Prostate gland (tissue), 2 donors: ENCODE data around the gene ITGBL1. TPM values are rescaled to one million over a fixed set of nuclear protein-coding genes. Genes with fewer than 3 reads are reported as not detected.

Experiments used
- DNase-seq: peaks from one replicate; pipeline ENCODE4 v3.0.0-alpha.2; 2019; ENCODE audit warnings: low spot score
- H3K27ac ChIP-seq, 2 donors: fragments of 200-600 bp; sonication (generic); 2 replicates each; pipeline ENCODE4 v1.5.1; 2017 to 2019
- H3K27me3 ChIP-seq: fragments of 200-600 bp; sonication (generic); replicated peaks from 2 replicates; pipeline ENCODE4 v1.5.1; 2019; ENCODE audit not compliant: insufficient read depth
- H3K36me3 ChIP-seq, 2 donors: fragments of 200-600 bp; sonication (generic); 1 replicate in 1 of 2; 2 replicates in 1 of 2; pipeline versions ENCODE4 v1.5.1 to v1.8.1; 2017 to 2019
- H3K4me1 ChIP-seq: fragments of 200-600 bp; sonication (generic); replicated peaks from 2 replicates; pipeline ENCODE4 v1.5.1; 2019
- H3K4me3 ChIP-seq, 2 donors: fragments of 200-600 bp; sonication (generic); 2 replicates each; pipeline ENCODE4 v1.5.1; 2017 to 2019
- H3K9me3 ChIP-seq: fragments of 200-600 bp; sonication (generic); 2 replicates; pipeline ENCODE4 v1.5.1; 2017
- CTCF ChIP-seq, 4 experiments: fragments of 200-600 bp in 2 of 4; fragments of 450-650 bp in 2 of 4; sonication (generic) in 2 of 4; IDR thresholded peaks; 1 replicate in 3 of 4; 2 replicates in 1 of 4; pipeline ENCODE4 v1.5.1; 2016 to 2019; ENCODE audit warnings: antibody characterized with exemption in 4 of 4, mild to moderate bottlenecking in 2 of 4, moderate library complexity in 2 of 4
- POLR2A ChIP-seq: fragments of 450-650 bp; IDR thresholded peaks from one replicate; pipeline ENCODE4 v1.6.1; 2016; ENCODE audit warnings: antibody characterized with exemption, mild to moderate bottlenecking
- POLR2AphosphoS5 ChIP-seq: sonication (generic); formaldehyde crosslinking; IDR thresholded peaks from one replicate; pipeline ENCODE4 v1.6.1; 2017; ENCODE audit warnings: antibody characterized with exemption
- WGBS: methylation state at CpG from one replicate; pipeline ENCODE4 v1.1.5; 2018; 5-methylcytosine and 5-hydroxymethylcytosine counted together
- intact Hi-C: fragments of 100-400 bp; cut with DNase I; formaldehyde crosslinking; loops from one replicate; pipeline ENCODE4 v1.14.2; 2022
- total RNA-seq, 2 donors: library from RNA; depleted of rRNA; stranded (reverse); fragments of >200 nt; gene quantifications; one replicate each; pipeline ENCODE4 v1.1.0, GENCODE V29; 2016

ITGBL1 gene
- total RNA-seq, 2 donors from 2014 or later: 0.09 to 9.0 TPM

DNA sequence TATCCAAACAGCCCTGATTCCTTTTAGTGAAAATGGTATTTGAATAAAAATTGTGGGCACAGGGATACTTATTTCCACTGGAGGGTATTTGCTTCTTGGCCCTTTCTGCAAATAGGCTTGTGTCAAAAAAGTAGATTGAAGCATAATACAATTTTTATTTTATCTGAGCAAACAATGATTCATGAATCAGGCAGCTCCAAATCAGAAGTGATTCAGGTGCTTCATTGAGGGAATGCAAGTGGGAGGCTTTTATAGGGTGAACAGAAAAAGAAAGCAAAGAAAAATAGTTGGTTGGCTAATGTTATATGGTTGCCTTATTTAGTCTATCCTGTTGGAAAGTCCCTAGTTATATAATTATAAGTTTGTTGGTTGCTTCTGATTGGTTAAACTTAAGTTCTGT lies 117.9 kb downstream of the ITGBL1 start:
- no peak overlapping the region for H3K27ac ChIP-seq
- H3K4me1 ChIP-seq: no peaks in the 10 kb centered on the region
- no peaks in the 10 kb centered on the region for H3K36me3 ChIP-seq
- no peak for DNase-seq
- H3K9me3 ChIP-seq: no peaks in the 10 kb centered on the region
- H3K27me3 ChIP-seq: no peaks in the 10 kb centered on the region
- intact Hi-C loops: no loop called here
- H3K4me3 ChIP-seq: no peak overlapping the region
- no peak for TF ChIP-seq POLR2AphosphoS5
- no peak for TF ChIP-seq POLR2A
- no peak for TF ChIP-seq CTCF (IDR thresholded peaks at IDR 0.05)

DNA sequence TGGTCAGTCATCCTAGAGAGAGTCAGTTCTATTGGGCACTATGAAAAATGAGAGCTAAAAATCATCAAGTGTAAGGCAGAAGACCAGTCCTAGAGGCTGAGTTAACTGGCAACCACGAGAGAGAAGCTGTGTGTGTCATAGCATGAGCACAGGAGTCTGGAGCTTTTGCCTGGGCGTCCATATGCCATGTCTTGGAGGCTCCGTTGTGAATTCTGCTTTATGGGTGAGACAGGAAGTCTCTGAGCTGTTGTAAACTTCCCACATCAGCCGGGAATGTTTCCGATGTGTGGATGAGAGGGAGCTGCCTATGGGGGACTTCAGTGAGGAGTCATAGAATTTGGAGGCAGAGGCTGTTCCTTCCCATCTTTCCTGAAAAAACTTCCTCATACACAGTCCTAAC lies 120.0 kb downstream of the ITGBL1 start:
- no peak for DNase-seq
- Histone ChIP-seq H3K36me3 (no peaks in the 10 kb centered on the region), H3K9me3 (no peaks in the 10 kb centered on the region), H3K4me3 (no peak overlapping the region), H3K27ac (no peak overlapping the region), H3K27me3 (no peaks in the 10 kb centered on the region), H3K4me1 (no peaks in the 10 kb centered on the region)
- WGBS: 45% methylated on average over 5 of the region's 5 CpGs
- intact Hi-C loops: no loop called here
- TF ChIP-seq POLR2AphosphoS5 (no peak), CTCF (IDR thresholded peaks at IDR 0.05) (no peak), POLR2A (no peak)

- Histone ChIP-seq H3K9me3 (no peaks in the 10 kb centered on the region), H3K4me3 (no peak overlapping the region), H3K4me1 (no peaks in the 10 kb centered on the region), H3K36me3 (no peaks in the 10 kb centered on the region), H3K27ac (no peak overlapping the region), H3K27me3 (no peaks in the 10 kb centered on the region)
- no peak for TF ChIP-seq CTCF (IDR thresholded peaks at IDR 0.05)
- TF ChIP-seq POLR2AphosphoS5: no peak
- no peak for TF ChIP-seq POLR2A
- DNase-seq: no peak
- intact Hi-C loops: no loop called here
Observed at GRCh38 chr13:101575581-101575980, 123.1 kb downstream of the ITGBL1 start.

GRCh38 chr13:101576455-101576854 lies 124.0 kb downstream of the ITGBL1 start:
- no peaks in the 10 kb centered on the region for H3K9me3 ChIP-seq
- DNase-seq: no peak
- intact Hi-C loops: no loop called here
- H3K36me3 ChIP-seq: no peaks in the 10 kb centered on the region
- no peaks in the 10 kb centered on the region for H3K4me1 ChIP-seq
- no peak overlapping the region for H3K27ac ChIP-seq
- no peaks in the 10 kb centered on the region for H3K27me3 ChIP-seq
- no peak overlapping the region for H3K4me3 ChIP-seq
- TF ChIP-seq POLR2AphosphoS5: no peak
- no peak for TF ChIP-seq POLR2A
- TF ChIP-seq CTCF (IDR thresholded peaks at IDR 0.05): no peak
- 55% methylated on average over 4 of the region's 4 CpGs for WGBS

DNA sequence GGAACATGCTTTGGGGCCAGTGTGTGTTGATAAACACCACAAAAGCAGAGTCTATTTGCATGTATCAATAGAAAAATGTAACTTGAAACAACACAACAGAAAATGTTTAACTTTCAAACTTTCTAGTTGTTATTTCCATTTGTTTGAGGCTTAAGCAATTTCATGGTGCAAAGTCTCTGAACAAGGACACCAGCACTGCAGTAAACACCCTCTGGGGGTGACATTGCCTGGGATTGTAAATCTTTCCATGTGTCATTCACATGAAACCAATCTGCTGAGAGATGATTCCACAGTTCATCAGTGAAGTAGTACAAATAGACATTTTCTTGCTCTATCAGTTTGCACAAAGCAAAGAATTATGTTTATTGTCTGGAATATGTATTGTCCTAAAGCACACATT lies 124.5 kb downstream of the ITGBL1 start:
- no peak overlapping the region for H3K27ac ChIP-seq
- intact Hi-C loops: no loop called here
- no peaks in the 10 kb centered on the region for H3K27me3 ChIP-seq
- no peak overlapping the region for H3K4me3 ChIP-seq
- no peak for DNase-seq
- no peaks in the 10 kb centered on the region for H3K4me1 ChIP-seq
- no peaks in the 10 kb centered on the region for H3K36me3 ChIP-seq
- H3K9me3 ChIP-seq: no peaks in the 10 kb centered on the region
- no peak for TF ChIP-seq CTCF (IDR thresholded peaks at IDR 0.05)
